Measurements from ENCODE around the gene CAST.

Gene CAST

GRCh38 chr5:96677496-96677895 is 15.3 kb downstream of the CAST start:
- no peak for DNase-seq

- DNase-seq = no peak
Observed at GRCh38 chr5:96679293-96679692, 17.1 kb downstream of the CAST start.

GRCh38 chr5:96680759-96681470 is 18.7 kb downstream of the CAST start:
- no peak for DNase-seq

- no peak for DNase-seq
Observed at GRCh38 chr5:96683392-96683791, 21.2 kb downstream of the CAST start.

GRCh38 chr5:96683810-96684209 is 21.6 kb downstream of the CAST start:
- DNase-seq = no peak

GRCh38 chr5:96687080-96687479 is 24.9 kb downstream of the CAST start:
- no peak for DNase-seq

- peak; percentile 79 for DNase-seq
Observed at GRCh38 chr5:96687812-96688453, 25.8 kb downstream of the CAST start.

- DNase-seq = no peak
Observed at GRCh38 chr5:96690861-96691260, 28.7 kb downstream of the CAST start.

- DNase-seq = no peak
Observed at GRCh38 chr5:96691503-96692303, 29.5 kb downstream of the CAST start.

GRCh38 chr5:96692441-96692840 is 30.3 kb downstream of the CAST start:
- no peak for DNase-seq

- DNase-seq = no peak
Observed at GRCh38 chr5:96699186-96699820, 37.1 kb downstream of the CAST start.

- peak; percentile 98 for DNase-seq
Observed at GRCh38 chr5:96702503-96703383, 40.6 kb downstream of the CAST start.

GRCh38 chr5:96703384-96703920 is 41.3 kb downstream of the CAST start:
- peak; percentile 45 for DNase-seq

GRCh38 chr5:96703995-96704394 is 41.8 kb downstream of the CAST start:
- DNase-seq = peak; percentile 15

GRCh38 chr5:96706433-96707111 is 44.4 kb downstream of the CAST start:
- no peak for DNase-seq

GRCh38 chr5:96708600-96708999 is 46.4 kb downstream of the CAST start:
- no peak for DNase-seq

GRCh38 chr5:96709152-96709821 is 47.1 kb downstream of the CAST start:
- no peak for DNase-seq

- no peak for DNase-seq
Observed at GRCh38 chr5:96712100-96712746, 50.0 kb downstream of the CAST start.

GRCh38 chr5:96714450-96714849 is 52.3 kb downstream of the CAST start:
- peak; percentile 71 for DNase-seq

GRCh38 chr5:96714951-96715451 is 52.8 kb downstream of the CAST start:
- peak; percentile 95 for DNase-seq
